ENCODE results near the gene ATP11C.

ATP11C gene

GRCh38 chrX:139801397-139801813, 131.4 kb downstream of the ATP11C start:
- DNase-seq, result no peak

DNA sequence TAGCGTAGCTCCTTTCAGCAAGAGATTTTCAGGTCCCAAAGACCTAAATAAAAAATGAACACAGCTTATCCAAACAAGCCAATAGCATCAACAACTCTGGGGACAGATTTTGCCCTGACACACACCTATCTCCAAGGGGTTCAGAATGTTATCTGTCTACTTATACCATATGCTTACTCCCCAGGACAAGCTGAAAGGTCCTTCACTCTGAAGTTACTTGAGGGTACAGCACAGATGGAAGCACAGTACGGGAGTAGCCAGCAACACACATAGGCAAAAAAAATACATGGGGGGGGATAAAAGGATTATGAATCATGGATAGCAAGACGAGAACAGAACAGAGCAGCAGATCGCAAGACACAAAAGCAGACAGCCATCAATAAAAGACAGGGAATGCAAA, 134.2 kb downstream of the ATP11C start:
- DNase-seq, result no peak

DNA sequence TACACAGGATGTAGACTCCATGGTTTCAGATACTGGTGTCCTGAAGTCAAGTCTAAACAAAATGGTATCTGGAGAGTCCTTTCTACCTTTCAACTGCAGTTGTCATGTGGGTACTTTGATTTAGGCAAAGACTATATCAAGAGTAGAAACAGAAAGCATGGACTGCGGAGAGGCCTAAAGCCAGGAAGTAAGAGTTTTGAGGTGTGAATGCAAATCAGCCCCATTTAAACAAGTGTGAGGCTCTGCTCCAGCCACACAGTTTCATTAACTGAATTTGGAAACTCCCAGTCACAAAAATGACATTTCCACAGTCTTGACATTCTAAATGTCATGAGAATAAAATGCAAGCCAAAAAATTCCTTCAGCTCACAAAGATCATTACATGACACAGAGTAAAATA, 137.7 kb downstream of the ATP11C start:
- DNase-seq, result no peak

- no peak for DNase-seq
Measured at GRCh38 chrX:139787601-139788000, 145.3 kb downstream of the ATP11C start.

DNA sequence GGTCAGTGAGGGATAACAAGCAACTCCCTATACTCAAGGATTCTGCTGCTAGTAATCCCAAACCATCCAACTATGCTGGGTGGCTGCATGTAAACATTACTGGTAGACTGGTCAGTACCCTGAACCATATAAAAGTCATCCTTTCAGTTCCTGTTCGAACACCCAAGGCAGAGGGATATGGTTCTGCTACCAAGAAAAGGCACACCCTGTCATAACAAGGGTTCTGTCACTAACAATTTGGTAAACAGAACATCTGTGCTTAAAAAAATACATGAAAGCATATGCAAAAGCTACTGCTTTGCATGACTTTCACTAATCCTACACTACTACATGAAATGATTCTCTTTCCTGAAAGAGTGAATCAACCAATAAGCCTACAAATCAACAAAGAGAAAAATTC, 148.0 kb downstream of the ATP11C start:
- DNase-seq, result no peak

DNA sequence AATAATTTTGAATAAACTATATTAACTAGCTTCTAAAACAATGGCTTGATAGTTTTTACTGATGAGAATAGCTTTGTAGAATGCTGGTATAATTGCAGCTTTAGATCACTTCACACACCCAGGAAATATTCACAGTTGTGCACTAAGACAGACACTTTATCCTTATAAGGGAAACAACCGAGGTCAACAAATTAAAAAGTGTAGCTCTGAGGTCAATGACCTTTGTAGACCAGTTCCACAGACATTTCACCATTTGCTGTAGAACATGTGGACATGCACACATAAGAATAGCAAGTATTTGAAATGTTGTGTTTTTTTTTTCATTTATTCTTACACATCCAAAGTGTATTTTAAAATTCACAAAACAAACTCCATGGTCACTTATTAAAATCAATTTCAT, 148.9 kb downstream of the ATP11C start:
- DNase-seq, result no peak

GRCh38 chrX:139783030-139783429, 149.8 kb downstream of the ATP11C start:
- no peak for DNase-seq

DNA sequence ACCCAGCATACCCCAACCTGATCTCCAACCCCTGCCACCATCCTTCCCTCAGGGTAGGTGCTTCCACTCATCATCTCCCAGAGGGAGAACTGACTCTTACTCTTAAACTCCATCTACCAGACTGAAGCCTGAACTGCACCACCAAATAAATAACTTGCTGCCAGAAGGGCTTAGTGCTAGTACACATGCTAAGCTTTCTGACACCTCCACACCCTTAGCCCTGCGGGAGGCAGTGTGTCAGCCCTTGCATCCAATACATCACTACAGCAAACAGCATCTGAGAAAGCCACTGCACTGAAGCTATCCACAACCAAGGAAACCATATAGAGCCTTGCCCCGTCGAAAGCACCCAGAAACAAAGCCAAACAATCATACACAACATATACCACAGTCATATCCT, 156.3 kb downstream of the ATP11C start:
- no peak for DNase-seq

DNA sequence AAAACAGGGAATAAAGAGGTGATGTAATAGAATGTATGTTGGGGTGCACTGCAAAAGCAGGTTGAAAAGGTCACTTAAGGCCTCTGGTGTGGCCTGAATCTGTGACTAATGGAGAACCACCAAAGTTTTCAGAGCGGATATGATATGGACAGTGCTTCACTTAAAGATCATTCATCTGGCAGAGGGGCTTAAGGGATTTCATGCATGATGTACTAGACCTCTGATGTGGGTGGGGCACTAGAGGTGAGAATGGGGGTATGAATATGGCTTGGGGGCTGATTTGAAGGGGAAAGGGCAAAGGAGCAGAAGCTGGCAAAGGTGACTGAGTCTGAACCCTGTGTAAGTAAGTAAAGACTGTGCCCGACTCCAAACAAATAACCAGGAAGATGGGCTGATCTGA, 162.5 kb downstream of the ATP11C start:
- no peak for DNase-seq

DNA sequence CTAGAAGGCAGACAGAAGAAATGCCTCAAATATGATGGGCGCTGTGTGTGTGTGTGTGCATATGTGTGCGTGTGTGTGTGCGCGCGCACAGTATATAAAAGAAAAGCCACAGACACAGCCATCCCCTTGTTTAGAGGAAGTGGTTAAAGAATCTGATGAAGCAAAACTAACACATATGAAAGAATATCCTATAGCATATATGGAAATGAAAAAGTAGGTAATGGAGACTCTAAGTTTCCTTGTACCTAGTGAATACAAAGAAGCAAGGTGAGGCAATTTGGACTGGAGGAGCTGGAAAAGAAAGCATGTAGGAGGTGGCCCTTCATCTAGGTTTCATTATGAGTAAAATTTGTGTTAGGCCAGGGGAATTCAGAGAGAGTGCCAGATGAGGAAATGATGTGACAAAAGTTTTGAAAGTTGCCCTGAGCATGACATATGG, 166.3 kb downstream of the ATP11C start:
- no peak for DNase-seq

GRCh38 chrX:139762400-139763183, 170.3 kb downstream of the ATP11C start:
- no peak for DNase-seq

DNA sequence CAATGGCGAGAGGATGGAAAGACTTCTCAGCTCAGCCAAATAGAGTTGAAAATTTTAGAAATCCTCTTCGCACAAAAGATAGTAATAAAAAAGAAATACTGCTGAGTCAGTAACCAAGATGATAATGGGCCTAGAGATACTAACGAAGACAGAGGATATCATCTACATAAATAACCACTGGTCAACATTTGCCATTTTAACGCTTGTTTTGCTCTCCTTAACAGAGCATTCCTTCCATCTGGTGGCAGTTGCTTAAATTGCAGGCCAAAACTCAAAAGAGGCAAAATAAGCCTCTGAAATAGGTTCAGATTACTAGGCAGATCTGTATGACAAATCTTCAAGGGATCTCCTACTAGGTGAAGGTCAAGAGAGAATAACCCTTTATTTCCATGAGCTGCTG, 173.2 kb downstream of the ATP11C start:
- DNase-seq, result no peak

- no peak for DNase-seq
Measured at GRCh38 chrX:139758809-139759208, 174.0 kb downstream of the ATP11C start.

- no peak for DNase-seq
Measured at GRCh38 chrX:139758250-139758649, 174.6 kb downstream of the ATP11C start.

GRCh38 chrX:139751053-139751452, 181.8 kb downstream of the ATP11C start:
- no peak for DNase-seq

- DNase-seq, result no peak
Measured at GRCh38 chrX:139750390-139750789, 182.5 kb downstream of the ATP11C start.

DNA sequence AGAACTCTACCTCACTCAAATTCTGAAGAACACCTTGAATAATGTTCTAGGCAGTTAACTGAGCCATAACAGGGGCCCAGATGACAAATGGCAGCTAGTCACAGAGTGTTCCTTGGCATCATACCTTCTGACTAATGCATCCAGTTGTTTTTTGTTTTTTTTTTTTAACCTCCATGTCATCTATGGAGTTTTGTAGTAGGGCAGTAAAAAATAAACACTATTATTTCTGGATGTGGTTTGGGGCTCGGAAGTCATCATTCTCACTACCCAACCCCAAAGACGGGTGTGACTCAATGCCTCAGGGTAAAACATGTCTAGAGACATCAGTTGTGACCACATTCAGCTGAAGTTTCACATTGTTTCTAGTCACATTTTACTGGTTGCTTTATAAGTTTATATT, 193.7 kb downstream of the ATP11C start:
- DNase-seq, result no peak

- DNase-seq, result no peak
Measured at GRCh38 chrX:139738581-139738980, 194.3 kb downstream of the ATP11C start.

- DNase-seq, result no peak
Measured at GRCh38 chrX:139736151-139736550, 196.7 kb downstream of the ATP11C start.

- no peak for DNase-seq
Measured at GRCh38 chrX:139734996-139735395, 197.9 kb downstream of the ATP11C start.

DNA sequence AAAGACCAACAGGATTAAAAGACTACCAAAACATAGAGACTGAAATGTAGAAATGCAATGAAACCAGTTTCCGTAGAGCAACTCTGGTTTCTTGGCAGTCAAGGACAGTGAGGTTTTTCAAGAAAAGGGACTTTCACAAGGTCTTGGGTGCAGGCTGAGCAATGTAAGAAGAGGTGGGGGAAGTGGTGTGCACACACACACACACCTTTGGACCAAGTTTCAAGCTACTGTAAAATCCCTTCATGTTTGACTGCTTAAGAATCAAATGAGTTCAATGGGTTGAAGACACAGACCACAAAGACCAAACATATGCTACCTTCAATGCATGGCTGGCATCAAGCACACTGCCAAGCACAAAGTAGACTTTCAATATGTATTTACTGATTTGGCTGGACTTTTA, 207.1 kb downstream of the ATP11C start:
- no peak for DNase-seq

GRCh38 chrX:139724626-139725025, 208.2 kb downstream of the ATP11C start:
- no peak for DNase-seq

- DNase-seq, result no peak
Measured at GRCh38 chrX:139720979-139721378, 211.9 kb downstream of the ATP11C start.

DNA sequence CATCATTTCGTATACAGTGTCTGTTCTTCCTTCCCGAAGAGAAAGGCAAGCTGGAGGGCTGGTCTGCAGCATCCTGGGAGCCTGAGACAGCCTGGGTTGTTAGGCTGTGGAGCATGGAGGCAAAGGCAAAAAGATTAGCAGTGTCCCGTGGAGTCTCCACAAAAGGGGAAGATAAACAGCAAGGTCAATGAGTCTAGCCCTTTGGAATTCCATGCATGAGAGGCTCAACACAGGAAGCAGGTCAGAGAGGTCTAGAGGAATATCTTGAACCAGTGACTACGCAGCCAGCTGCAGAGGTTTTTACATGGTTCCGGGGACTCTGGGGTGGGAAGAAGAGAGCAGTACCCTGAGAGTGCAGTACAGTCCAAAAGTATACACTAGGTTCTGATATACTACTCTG, 212.7 kb downstream of the ATP11C start:
- no peak for DNase-seq

DNA sequence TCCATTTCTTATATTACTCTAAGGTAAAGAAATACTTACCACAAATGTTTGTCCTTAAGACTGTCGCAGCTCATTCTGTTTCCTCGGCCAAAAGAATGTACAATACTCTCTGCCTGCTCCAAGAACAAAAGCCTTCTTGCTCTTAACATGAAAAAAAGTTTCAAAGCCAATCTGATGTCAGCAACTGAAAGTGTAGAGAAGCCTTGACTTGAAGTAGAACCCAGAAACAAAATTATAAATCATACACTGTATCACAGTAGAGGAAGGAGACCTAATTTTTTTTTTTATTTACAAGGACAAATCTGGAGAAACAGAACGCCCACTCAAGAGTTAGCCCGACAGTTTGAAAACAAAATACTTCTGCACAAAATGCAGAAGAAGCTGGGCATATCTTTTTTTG, 224.8 kb downstream of the ATP11C start, which contains the start of gene MCF2:
Gene MCF2, minus strand, starts transcription at position 101 of the 400 bp plus-strand sequence. CDS start 56,423 bp downstream, outside the sequence.
- DNase-seq, result no peak
